HFFc6 (cell line): ENCODE data around the gene EDC4. TPM values are rescaled to one million over a fixed set of nuclear protein-coding genes. Genes with fewer than 3 reads are reported as not detected.

Experiments used
- DNase-seq: peaks from one replicate; pipeline ENCODE4 v3.0.0-alpha.2; 2018
- H3K27ac Mint-ChIP-seq: 2 replicates; pipeline ENCODE4 v1.8.0; 2020; ENCODE audit warnings: mild to moderate bottlenecking, mixed read lengths
- H3K27me3 Mint-ChIP-seq: 2 replicates; pipeline ENCODE4 v1.8.0; 2021; ENCODE audit warnings: mild to moderate bottlenecking, moderate library complexity, mixed read lengths; ENCODE audit not compliant: insufficient read depth
- H3K36me3 Mint-ChIP-seq: 2 replicates; pipeline ENCODE4 v1.8.0; 2021; ENCODE audit warnings: low read depth, mixed read lengths
- H3K4me1 Mint-ChIP-seq: 2 replicates; pipeline ENCODE4 v1.8.0; 2020; ENCODE audit warnings: low read depth, mixed read lengths
- H3K4me3 Mint-ChIP-seq: 2 replicates; pipeline ENCODE4 v1.8.0; 2020; ENCODE audit warnings: mild to moderate bottlenecking, moderate library complexity, mixed read lengths
- H3K9me3 Mint-ChIP-seq: 2 replicates; pipeline ENCODE4 v1.8.0; 2020; ENCODE audit warnings: mild to moderate bottlenecking, mixed read lengths
- total RNA-seq, 6 experiments: library from RNA; stranded (reverse); fragmentation: NEBNext Ultra II Directional; extraction: Animal tissue kit (Norgen Biotek cat#: 25700); gene quantifications; 2 replicates in 1 of 6; 3 replicates in 5 of 6; pipeline ENCODE4 v1.2.3, GENCODE V29; 2021
- TF ChIP-seq, protein P1 (sequence below): fragments of 200-600 bp; sonication (generic); IDR thresholded peaks from 2 replicates; pipeline ENCODE4 v1.5.0; 2021; ENCODE audit warnings: antibody characterized with exemption, mild to moderate bottlenecking

The EDC4 gene
- total RNA-seq, 6 experiments from 2014 or later: 60.2 to 81.0 (median 63.6) TPM

DNA sequence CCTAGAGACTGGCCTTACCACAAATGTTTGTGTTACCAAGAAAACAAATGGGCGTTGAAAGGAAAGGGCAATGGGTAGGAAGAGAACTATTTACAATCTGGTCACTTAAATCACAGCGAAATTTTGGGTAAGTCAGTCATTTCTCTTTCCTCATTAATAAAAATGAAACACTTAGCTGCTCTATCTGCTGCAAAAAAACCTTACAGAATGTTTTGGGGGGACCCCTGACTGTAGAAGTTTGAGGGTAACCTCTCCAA lies 26.9 kb upstream of the EDC4 start:
- DNase-seq: no peak
- Mint-ChIP-seq H3K27ac (peak overlapping the region; percentile 81), H3K4me1 (peaks cover 55% of the 10 kb centered on the region), H3K36me3 (peaks cover 6% of the 10 kb centered on the region; the same call in 1 of the 2 replicates), H3K9me3 (no peaks in the 10 kb centered on the region), H3K4me3 (peak overlapping the region; percentile 80), H3K27me3 (peaks cover 3% of the 10 kb centered on the region; the same call in 1 of the 2 replicates)
- TF ChIP-seq, protein P1, sequence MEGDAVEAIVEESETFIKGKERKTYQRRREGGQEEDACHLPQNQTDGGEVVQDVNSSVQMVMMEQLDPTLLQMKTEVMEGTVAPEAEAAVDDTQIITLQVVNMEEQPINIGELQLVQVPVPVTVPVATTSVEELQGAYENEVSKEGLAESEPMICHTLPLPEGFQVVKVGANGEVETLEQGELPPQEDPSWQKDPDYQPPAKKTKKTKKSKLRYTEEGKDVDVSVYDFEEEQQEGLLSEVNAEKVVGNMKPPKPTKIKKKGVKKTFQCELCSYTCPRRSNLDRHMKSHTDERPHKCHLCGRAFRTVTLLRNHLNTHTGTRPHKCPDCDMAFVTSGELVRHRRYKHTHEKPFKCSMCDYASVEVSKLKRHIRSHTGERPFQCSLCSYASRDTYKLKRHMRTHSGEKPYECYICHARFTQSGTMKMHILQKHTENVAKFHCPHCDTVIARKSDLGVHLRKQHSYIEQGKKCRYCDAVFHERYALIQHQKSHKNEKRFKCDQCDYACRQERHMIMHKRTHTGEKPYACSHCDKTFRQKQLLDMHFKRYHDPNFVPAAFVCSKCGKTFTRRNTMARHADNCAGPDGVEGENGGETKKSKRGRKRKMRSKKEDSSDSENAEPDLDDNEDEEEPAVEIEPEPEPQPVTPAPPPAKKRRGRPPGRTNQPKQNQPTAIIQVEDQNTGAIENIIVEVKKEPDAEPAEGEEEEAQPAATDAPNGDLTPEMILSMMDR: no peak

DNA sequence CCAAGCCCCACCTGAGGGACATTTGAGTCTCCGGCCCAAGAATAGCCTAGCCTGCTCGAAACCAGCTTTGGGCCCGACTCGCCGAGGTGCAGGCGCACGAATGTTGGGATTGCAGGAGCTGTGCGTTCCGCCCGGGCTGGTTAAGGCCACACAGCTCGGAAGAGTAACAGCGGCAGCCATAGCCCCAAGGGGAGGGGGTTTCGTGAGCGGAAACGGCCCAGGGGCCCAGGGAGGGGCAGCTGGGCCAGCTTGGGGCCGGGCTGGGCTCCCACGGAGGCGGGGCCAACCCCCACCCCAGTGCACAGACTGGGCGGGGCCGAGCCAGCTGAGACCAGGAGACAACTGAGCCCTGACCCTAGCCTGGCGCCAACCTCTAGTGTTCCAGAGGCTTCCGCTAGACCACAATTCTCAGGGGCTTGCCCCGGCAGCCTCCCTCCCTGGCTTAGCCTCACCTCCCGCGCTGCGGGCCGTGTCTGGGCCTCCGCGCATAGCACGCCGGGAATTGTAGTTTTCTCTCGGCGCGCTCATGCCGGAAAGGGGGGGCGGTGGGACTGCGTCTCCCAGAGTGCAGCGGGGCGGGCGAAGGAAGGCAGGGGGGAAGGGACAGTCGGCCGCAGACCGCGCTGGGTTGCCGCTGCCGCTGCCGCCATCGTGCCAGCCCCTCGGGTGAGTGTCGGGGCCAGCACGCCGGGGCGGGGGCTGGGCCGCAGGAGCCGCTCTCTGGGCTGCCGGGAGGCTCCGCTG lies 26.4 kb upstream of the EDC4 start, which contains the start of gene NUTF2:
TSS of gene NUTF2 (plus strand) at position 614 of the 744 bp plus-strand sequence. CDS start 18,198 bp downstream, outside the sequence.
- H3K27me3 Mint-ChIP-seq: peaks cover 3% of the 10 kb centered on the region; the same call in 1 of the 2 replicates
- H3K27ac Mint-ChIP-seq: peak within 1 kb of the TSS; percentile 96
- DNase-seq: peak; percentile 88
- peak within 1 kb of the TSS; percentile 97 for H3K4me3 Mint-ChIP-seq
- H3K9me3 Mint-ChIP-seq: no peaks in the 10 kb centered on the region
- TF ChIP-seq, protein P1: no peak
- peaks cover 51% of the 10 kb centered on the region for H3K4me1 Mint-ChIP-seq
- peaks cover 6% of the 10 kb centered on the region; the same call in 1 of the 2 replicates for H3K36me3 Mint-ChIP-seq

DNA sequence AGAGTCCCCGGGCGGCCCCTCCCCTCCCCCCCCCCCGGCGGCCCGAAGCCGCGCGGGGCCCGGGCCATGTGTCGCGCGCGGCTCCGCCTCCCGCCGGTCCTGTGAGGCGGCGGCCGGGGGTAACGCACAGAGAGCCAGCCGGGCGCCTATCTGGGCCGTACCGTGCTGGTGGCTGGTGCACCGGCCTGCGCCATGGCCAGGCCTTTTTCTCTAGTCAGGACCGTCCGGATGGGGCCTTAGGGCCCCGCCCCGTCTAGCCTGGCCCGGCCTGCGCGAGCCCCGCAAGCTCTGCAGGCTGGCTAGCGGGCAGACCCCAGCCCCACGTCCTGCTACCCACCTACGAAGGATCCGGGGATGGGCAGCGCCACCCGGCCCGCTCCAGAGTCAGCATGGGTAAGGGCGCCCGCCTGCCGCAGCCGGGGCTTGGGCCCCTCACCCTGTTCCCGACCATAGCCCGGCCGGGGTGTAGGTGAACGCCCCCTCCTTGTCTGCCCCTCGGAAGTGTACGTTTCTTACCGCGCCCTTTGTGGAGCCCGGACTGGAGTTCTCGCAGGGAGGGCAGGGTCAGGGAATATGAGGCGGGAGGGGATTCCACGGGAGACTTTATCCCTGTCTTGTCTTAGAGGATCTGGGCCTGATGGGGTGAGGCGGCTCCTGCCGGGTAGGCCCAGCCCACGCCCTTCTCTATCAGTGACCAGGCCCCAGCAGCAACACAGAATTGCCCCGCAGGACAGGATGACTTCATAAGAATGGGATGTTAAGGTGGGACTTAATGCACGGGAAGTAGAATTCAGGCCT lies 25.6 kb upstream of the EDC4 start, which contains the start of gene CENPT:
TSS of gene CENPT (minus strand) at position 630 of the 798 bp plus-strand sequence. CDS start 13,834 bp downstream, outside the sequence.
- peaks cover 6% of the 10 kb centered on the region; the same call in 1 of the 2 replicates for H3K36me3 Mint-ChIP-seq
- peak within 1 kb of the TSS; percentile 97 for H3K4me3 Mint-ChIP-seq
- DNase-seq: peak; percentile 73
- H3K27ac Mint-ChIP-seq: peak within 1 kb of the TSS; percentile 96
- peaks cover 49% of the 10 kb centered on the region for H3K4me1 Mint-ChIP-seq
- peaks cover 3% of the 10 kb centered on the region; the same call in 1 of the 2 replicates for H3K27me3 Mint-ChIP-seq
- TF ChIP-seq, protein P1: 0 out of 2 replicates have a peak, but pooled peaks have one; percentile 8
- no peaks in the 10 kb centered on the region for H3K9me3 Mint-ChIP-seq

DNA sequence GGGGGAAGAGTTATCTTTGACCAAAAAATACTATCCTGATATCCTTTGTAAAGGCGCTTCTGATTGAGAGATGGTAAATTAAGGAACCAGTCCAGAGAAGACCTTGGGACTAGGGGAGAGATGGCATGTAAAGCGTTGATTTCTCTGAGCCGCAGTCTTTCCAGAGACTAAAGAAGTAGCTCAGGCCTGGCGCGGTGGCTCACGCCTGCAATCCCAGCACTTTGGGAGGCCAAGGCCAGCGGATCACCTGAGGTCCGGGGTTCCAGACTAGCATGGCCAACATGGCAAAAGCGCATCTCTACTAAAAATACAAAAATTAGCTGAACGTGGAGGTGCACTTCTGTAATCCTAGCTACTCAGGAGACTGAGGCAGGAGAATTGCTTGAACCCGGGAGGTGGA lies 24.7 kb upstream of the EDC4 start:
- Mint-ChIP-seq H3K4me1 (peaks cover 43% of the 10 kb centered on the region), H3K9me3 (no peaks in the 10 kb centered on the region), H3K27me3 (peaks cover 3% of the 10 kb centered on the region; the same call in 1 of the 2 replicates), H3K4me3 (peak overlapping the region; percentile 97), H3K36me3 (peaks cover 6% of the 10 kb centered on the region; the same call in 1 of the 2 replicates), H3K27ac (peak overlapping the region; percentile 96)
- TF ChIP-seq, protein P1: no peak
- DNase-seq: no peak

DNA sequence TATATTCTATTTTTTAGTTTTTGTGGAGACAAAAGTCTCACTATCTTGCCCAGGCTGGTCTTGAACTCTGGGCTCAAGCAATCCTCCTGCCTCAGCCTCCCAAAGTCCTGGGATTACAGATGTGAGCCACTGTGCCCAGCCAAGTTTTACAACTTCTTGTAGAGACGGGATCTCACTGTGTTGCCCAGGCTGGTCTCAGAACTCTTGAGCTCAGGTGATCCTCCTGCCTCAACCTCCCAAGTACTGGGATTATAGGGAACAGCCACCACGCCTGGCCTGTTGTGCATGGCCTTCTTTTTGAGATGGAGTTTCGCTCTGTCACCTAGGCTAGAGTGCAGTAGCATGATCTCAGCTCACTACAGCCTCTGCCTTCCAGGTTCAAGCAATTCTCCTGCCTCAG lies 19.2 kb upstream of the EDC4 start:
- peaks cover 4% of the 10 kb centered on the region for H3K36me3 Mint-ChIP-seq
- TF ChIP-seq, protein P1: no peak
- peaks cover 40% of the 10 kb centered on the region for H3K4me1 Mint-ChIP-seq
- H3K27me3 Mint-ChIP-seq: peaks cover 5% of the 10 kb centered on the region
- no peak overlapping the region for H3K27ac Mint-ChIP-seq
- H3K9me3 Mint-ChIP-seq: no peaks in the 10 kb centered on the region
- no peak overlapping the region for H3K4me3 Mint-ChIP-seq
- no peak for DNase-seq
